H9 (cell line): ENCODE results near the gene NT5DC3. TPM values are rescaled to one million over a fixed set of nuclear protein-coding genes. Genes with fewer than 3 reads are reported as not detected.

Source experiments
- DNase-seq: peaks from one replicate; pipeline ENCODE4 v3.0.0-alpha.2; 2017
- H2AFZ ChIP-seq: one replicate; pipeline ENCODE4 v1.6.1; 2013; ENCODE audit warnings: mild to moderate bottlenecking, low read length, control low read depth, moderate library complexity
- H2AK5ac ChIP-seq: 2 replicates; pipeline ENCODE4 v1.6.1; 2013; ENCODE audit warnings: low read length, control low read depth, mixed read lengths; ENCODE audit not compliant: insufficient read length
- H2BK120ac ChIP-seq: one replicate; pipeline ENCODE4 v1.6.1; 2013; ENCODE audit warnings: low read depth, mild to moderate bottlenecking, low read length, control low read depth, inconsistent platforms; ENCODE audit not compliant: poor library complexity, severe bottlenecking
- H2BK12ac ChIP-seq: 2 replicates; pipeline ENCODE4 v1.6.1; 2013; ENCODE audit warnings: low read length, control low read depth, mixed read lengths, low read depth; ENCODE audit not compliant: insufficient read length
- H2BK15ac ChIP-seq: 2 replicates; pipeline ENCODE4 v1.6.1; 2013; ENCODE audit warnings: low read depth, low read length, control low read depth
- H2BK20ac ChIP-seq: one replicate; pipeline ENCODE4 v1.6.1; 2013; ENCODE audit warnings: low read depth, mild to moderate bottlenecking, low read length, control low read depth, inconsistent platforms; ENCODE audit not compliant: poor library complexity, severe bottlenecking
- H2BK5ac ChIP-seq: 2 replicates; pipeline ENCODE4 v1.6.1; 2013; ENCODE audit warnings: low read length, control low read depth, mixed read lengths; ENCODE audit not compliant: insufficient read length
- H3K14ac ChIP-seq: 2 replicates; pipeline ENCODE4 v1.6.1; 2013; ENCODE audit warnings: low read length, control low read depth; ENCODE audit not compliant: insufficient read depth
- H3K18ac ChIP-seq: 2 replicates; pipeline ENCODE4 v1.6.1; 2013; ENCODE audit warnings: low read depth, mild to moderate bottlenecking, mixed read lengths, low read length, control low read depth; ENCODE audit not compliant: insufficient read length
- H3K23ac ChIP-seq: 2 replicates; pipeline ENCODE4 v1.6.1; 2013; ENCODE audit warnings: low read length, control low read depth, mixed read lengths, low read depth; ENCODE audit not compliant: insufficient read length
- H3K23me2 ChIP-seq: 2 replicates; pipeline ENCODE4 v1.6.1; 2013; ENCODE audit warnings: low read depth, mild to moderate bottlenecking, mixed read lengths, low read length, control low read depth; ENCODE audit not compliant: insufficient read length, poor library complexity, severe bottlenecking
- H3K27ac ChIP-seq: 2 replicates; pipeline ENCODE4 v1.5.1; 2013; ENCODE audit warnings: low read length, control low read depth, mixed read lengths, low read depth; ENCODE audit not compliant: insufficient read length
- H3K27me3 ChIP-seq: 2 replicates; pipeline ENCODE4 v1.6.1; 2013; ENCODE audit warnings: low read length, control low read depth, inconsistent platforms; ENCODE audit not compliant: insufficient read depth
- H3K4ac ChIP-seq: 2 replicates; pipeline ENCODE4 v1.6.1; 2013; ENCODE audit warnings: low read depth, mild to moderate bottlenecking, control low read depth, inconsistent platforms, low read length, moderate library complexity
- H3K4me1 ChIP-seq: 2 replicates; pipeline ENCODE4 v1.6.1; 2013; ENCODE audit warnings: low read length, control low read depth, inconsistent platforms; ENCODE audit not compliant: insufficient read depth
- H3K4me2 ChIP-seq: 2 replicates; pipeline ENCODE4 v1.6.1; 2013; ENCODE audit warnings: low read length, control low read depth, mixed read lengths; ENCODE audit not compliant: insufficient read length, insufficient read depth
- H3K56ac ChIP-seq: 2 replicates; pipeline ENCODE4 v1.6.1; 2013; ENCODE audit warnings: low read depth, mild to moderate bottlenecking, mixed read lengths, low read length, control low read depth; ENCODE audit not compliant: insufficient read length
- H3K79me1 ChIP-seq: 2 replicates; pipeline ENCODE4 v1.6.1; 2013; ENCODE audit warnings: low read depth, mild to moderate bottlenecking, moderate library complexity, low read length, control low read depth, inconsistent platforms; ENCODE audit not compliant: insufficient read depth, poor library complexity, severe bottlenecking
- H3K79me2 ChIP-seq: 2 replicates; pipeline ENCODE4 v1.6.1; 2013; ENCODE audit warnings: low read length, control low read depth, inconsistent platforms; ENCODE audit not compliant: insufficient read depth
- H3K9ac ChIP-seq: 2 replicates; pipeline ENCODE4 v1.6.1; 2013; ENCODE audit warnings: low read length, control low read depth, mixed read lengths; ENCODE audit not compliant: insufficient read length; ENCODE audit errors: extremely low read depth
- H3K9me3 ChIP-seq: one replicate; pipeline ENCODE4 v1.6.1; 2013; ENCODE audit warnings: low read depth, low read length, inconsistent platforms; ENCODE audit not compliant: control insufficient read depth
- H3T11ph ChIP-seq: one replicate; pipeline ENCODE4 v1.6.1; 2013; ENCODE audit warnings: mild to moderate bottlenecking, low read length, control low read depth, inconsistent platforms
- H4K20me1 ChIP-seq: one replicate; pipeline ENCODE4 v1.6.1; 2013; ENCODE audit not compliant: control insufficient read depth, insufficient read length, insufficient read depth
- H4K5ac ChIP-seq: 2 replicates; pipeline ENCODE4 v1.6.1; 2013; ENCODE audit warnings: low read depth, mild to moderate bottlenecking, mixed read lengths, low read length, control low read depth; ENCODE audit not compliant: insufficient read length
- H4K8ac ChIP-seq: replicated peaks from 2 replicates; pipeline ENCODE4 v1.6.1; 2013; ENCODE audit warnings: low read length, control low read depth, mixed read lengths, low read depth; ENCODE audit not compliant: insufficient read length
- H4K91ac ChIP-seq: 2 replicates; pipeline ENCODE4 v1.6.1; 2013; ENCODE audit warnings: low read depth, mild to moderate bottlenecking, moderate library complexity, mixed read lengths, low read length, control low read depth; ENCODE audit not compliant: insufficient read length
- H3K27ac Mint-ChIP-seq, 3 experiments: 2 replicates in 2 of 3; 3 replicates in 1 of 3; pipeline ENCODE4 v1.8.0; 2020 to 2021; ENCODE audit warnings: mixed read lengths in 3 of 3, mild to moderate bottlenecking in 1 of 3, moderate library complexity in 1 of 3
- H3K27me3 Mint-ChIP-seq: 2 replicates; pipeline ENCODE4 v1.8.0; 2021; ENCODE audit warnings: low read depth, mild to moderate bottlenecking, moderate library complexity, mixed read lengths
- H3K36me3 Mint-ChIP-seq, 3 experiments: 2 replicates in 2 of 3; 3 replicates in 1 of 3; pipeline ENCODE4 v1.8.0; 2020 to 2021; ENCODE audit warnings: low read depth in 3 of 3, mixed read lengths in 3 of 3; ENCODE audit not compliant: insufficient read depth in 1 of 3
- H3K4me1 Mint-ChIP-seq, 2 experiments: 2 replicates each; pipeline ENCODE4 v1.8.0; 2020; ENCODE audit warnings: mixed read lengths in 2 of 2
- H3K4me3 Mint-ChIP-seq, 2 experiments: 2 replicates in 1 of 2; 3 replicates in 1 of 2; pipeline ENCODE4 v1.8.0; 2020 to 2021; ENCODE audit warnings: mild to moderate bottlenecking in 2 of 2, mixed read lengths in 2 of 2, moderate library complexity in 1 of 2
- H3K9me3 Mint-ChIP-seq, 2 experiments: 2 replicates in 1 of 2; 3 replicates in 1 of 2; pipeline ENCODE4 v1.8.0; 2020; ENCODE audit warnings: mild to moderate bottlenecking in 2 of 2, mixed read lengths in 2 of 2, moderate library complexity in 1 of 2
- WGBS: extraction: QIAGEN DNeasy Blood & Tissue Kit; methylation state at CpG from one replicate; pipeline ENCODE4 v1.1.7; 2013; ENCODE audit warnings: missing lambda C conversion rate, low lambda C conversion rate, mixed read lengths; ENCODE audit not compliant: insufficient read length; ENCODE audit errors: extremely low coverage; 5-methylcytosine and 5-hydroxymethylcytosine counted together
- total RNA-seq: library from RNA; stranded (reverse); gene quantifications from 2 replicates; pipeline ENCODE4 v1.2.1, GENCODE V29; 2021
- TF ChIP-seq, protein P1 (sequence below): fragments of 200-600 bp; sonication (generic); conservative IDR thresholded peaks from 3 replicates; pipeline ENCODE4 v1.8.0; 2021; ENCODE audit warnings: antibody characterized with exemption, mild to moderate bottlenecking

NT5DC3 gene
- total RNA-seq, 1 experiment from 2014 or later, result 13.6 TPM

GRCh38 chr12:103729499-103729898 is 111.5 kb downstream of the NT5DC3 start:
- no peak overlapping the region for H3K4ac ChIP-seq
- H3K23me2 ChIP-seq, result no peaks in the 10 kb centered on the region
- H3K79me1 ChIP-seq, result no peaks in the 10 kb centered on the region
- peaks cover 0 to 5% (median 5%) of the 10 kb centered on the region in 3 experiments; a peak in 3 of 7 replicates for H3K36me3 Mint-ChIP-seq
- H2AK5ac ChIP-seq, result no peak overlapping the region
- no peak overlapping the region for H2AFZ ChIP-seq
- H3K18ac ChIP-seq, result no peak overlapping the region
- H3K27me3 Mint-ChIP-seq, result peaks cover 10% of the 10 kb centered on the region
- H3K23ac ChIP-seq, result no peak overlapping the region
- TF ChIP-seq, protein P1, sequence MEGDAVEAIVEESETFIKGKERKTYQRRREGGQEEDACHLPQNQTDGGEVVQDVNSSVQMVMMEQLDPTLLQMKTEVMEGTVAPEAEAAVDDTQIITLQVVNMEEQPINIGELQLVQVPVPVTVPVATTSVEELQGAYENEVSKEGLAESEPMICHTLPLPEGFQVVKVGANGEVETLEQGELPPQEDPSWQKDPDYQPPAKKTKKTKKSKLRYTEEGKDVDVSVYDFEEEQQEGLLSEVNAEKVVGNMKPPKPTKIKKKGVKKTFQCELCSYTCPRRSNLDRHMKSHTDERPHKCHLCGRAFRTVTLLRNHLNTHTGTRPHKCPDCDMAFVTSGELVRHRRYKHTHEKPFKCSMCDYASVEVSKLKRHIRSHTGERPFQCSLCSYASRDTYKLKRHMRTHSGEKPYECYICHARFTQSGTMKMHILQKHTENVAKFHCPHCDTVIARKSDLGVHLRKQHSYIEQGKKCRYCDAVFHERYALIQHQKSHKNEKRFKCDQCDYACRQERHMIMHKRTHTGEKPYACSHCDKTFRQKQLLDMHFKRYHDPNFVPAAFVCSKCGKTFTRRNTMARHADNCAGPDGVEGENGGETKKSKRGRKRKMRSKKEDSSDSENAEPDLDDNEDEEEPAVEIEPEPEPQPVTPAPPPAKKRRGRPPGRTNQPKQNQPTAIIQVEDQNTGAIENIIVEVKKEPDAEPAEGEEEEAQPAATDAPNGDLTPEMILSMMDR, result no peak
- no peak overlapping the region for H3K9ac ChIP-seq
- no peaks in the 10 kb centered on the region for H3K4me1 ChIP-seq
- H2BK20ac ChIP-seq, result no peak overlapping the region
- H3K56ac ChIP-seq, result no peak overlapping the region
- H2BK12ac ChIP-seq, result no peak overlapping the region
- H4K8ac ChIP-seq, result no peak overlapping the region
- no peak overlapping the region for H3K4me3 Mint-ChIP-seq
- no peak for DNase-seq
- H3K27ac Mint-ChIP-seq, result no peak overlapping the region
- no CpG with 5 or more reads among the region's 1 CpG for WGBS
- peaks cover 10 to 13% of the 10 kb centered on the region in 2 experiments for H3K9me3 Mint-ChIP-seq
- H2BK5ac ChIP-seq, result no peak overlapping the region
- no peak overlapping the region for H4K91ac ChIP-seq
- no peaks in the 10 kb centered on the region for H3K27me3 ChIP-seq
- no peaks in the 10 kb centered on the region for H3K9me3 ChIP-seq
- H3K4me1 Mint-ChIP-seq, result no peaks in the 10 kb centered on the region
- H3K14ac ChIP-seq, result no peak overlapping the region
- no peak overlapping the region for H2BK120ac ChIP-seq
- no peaks in the 10 kb centered on the region for H3K79me2 ChIP-seq
- H3T11ph ChIP-seq, result no peak overlapping the region
- H2BK15ac ChIP-seq, result no peak overlapping the region
- H4K5ac ChIP-seq, result no peak overlapping the region
- no peak overlapping the region for H3K4me2 ChIP-seq
- H3K27ac ChIP-seq, result no peak overlapping the region
- H4K20me1 ChIP-seq, result peaks cover 2% of the 10 kb centered on the region
